ENCODE results near the gene SSR3. TPM values are rescaled to one million over a fixed set of nuclear protein-coding genes. Genes with fewer than 3 reads are reported as not detected.

The SSR3 gene
- total RNA-seq, 2 experiments from 2014 or later = 63.3 to 158 TPM

DNA sequence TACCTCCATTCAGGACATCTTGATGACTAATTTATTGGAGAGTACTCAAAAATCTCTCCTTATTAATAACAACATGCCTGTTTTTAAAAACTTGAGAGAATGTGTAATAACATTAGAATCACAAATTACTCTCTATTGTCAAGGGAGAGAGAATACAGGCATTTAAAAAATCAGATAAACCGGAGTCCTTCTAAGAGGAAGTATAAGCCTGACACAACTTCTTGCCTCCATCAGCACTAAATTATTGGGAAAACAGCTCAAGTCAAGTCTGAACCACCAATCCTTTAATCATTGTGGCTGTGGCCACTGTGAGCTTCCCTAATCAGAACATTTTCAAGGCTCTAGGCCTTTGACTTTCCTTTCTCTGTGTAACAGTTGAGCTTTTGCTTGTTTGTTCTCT, 38.0 kb downstream of the SSR3 start:
- Histone ChIP-seq H3K36me3 (ENCODE audit: insufficient read depth, low read length) (no peaks in the 10 kb centered on the region), H3K27ac (ENCODE audit: low read depth, low read length, poor library complexity, severe bottlenecking) (no peak overlapping the region), H3K4me1 (ENCODE audit: insufficient read depth, low read length, poor library complexity, severe bottlenecking) (peaks cover 4% of the 10 kb centered on the region), H2AFZ (ENCODE audit: low read length) (no peak overlapping the region), H3K4me2 (ENCODE audit: low read length) (no peak overlapping the region), H4K20me1 (ENCODE audit: insufficient read depth, low read length) (no peaks in the 10 kb centered on the region), H3K79me2 (ENCODE audit: insufficient read depth, low read depth, low read length) (no peaks in the 10 kb centered on the region), H3K4me3 (ENCODE audit: low read depth, low read length, poor library complexity, severe bottlenecking) (no peak overlapping the region), H3K9me2 (ENCODE audit: insufficient read depth, low read length) (no peaks in the 10 kb centered on the region), H3K9me3 (ENCODE audit: low read length) (no peaks in the 10 kb centered on the region)
- no peak for DNase-seq (ENCODE audit: low spot score)
- TF ChIP-seq, protein P1, sequence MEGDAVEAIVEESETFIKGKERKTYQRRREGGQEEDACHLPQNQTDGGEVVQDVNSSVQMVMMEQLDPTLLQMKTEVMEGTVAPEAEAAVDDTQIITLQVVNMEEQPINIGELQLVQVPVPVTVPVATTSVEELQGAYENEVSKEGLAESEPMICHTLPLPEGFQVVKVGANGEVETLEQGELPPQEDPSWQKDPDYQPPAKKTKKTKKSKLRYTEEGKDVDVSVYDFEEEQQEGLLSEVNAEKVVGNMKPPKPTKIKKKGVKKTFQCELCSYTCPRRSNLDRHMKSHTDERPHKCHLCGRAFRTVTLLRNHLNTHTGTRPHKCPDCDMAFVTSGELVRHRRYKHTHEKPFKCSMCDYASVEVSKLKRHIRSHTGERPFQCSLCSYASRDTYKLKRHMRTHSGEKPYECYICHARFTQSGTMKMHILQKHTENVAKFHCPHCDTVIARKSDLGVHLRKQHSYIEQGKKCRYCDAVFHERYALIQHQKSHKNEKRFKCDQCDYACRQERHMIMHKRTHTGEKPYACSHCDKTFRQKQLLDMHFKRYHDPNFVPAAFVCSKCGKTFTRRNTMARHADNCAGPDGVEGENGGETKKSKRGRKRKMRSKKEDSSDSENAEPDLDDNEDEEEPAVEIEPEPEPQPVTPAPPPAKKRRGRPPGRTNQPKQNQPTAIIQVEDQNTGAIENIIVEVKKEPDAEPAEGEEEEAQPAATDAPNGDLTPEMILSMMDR (conservative IDR thresholded peaks at IDR 0.05; ENCODE audit: low read length) = no peak
- no peak for TF ChIP-seq EZH2phosphoT487 (IDR thresholded peaks at IDR 0.05; ENCODE audit: borderline replicate concordance, low read depth, low read length)
- CTCF ChIA-PET (ENCODE audit: unreplicated experiment) = interaction anchor here (0.5 kb wide), 1 partner anchor 8 kb away, joined by 3 read pairs; no protein-coding TSS in a partner anchor
- POLR2A ChIA-PET = interaction anchor here (1.0 kb wide), 1 partner anchor 136 kb away, joined by 3 read pairs; no protein-coding TSS in a partner anchor
- no TSS peak for BruUV-seq (replicated peaks)
- intact Hi-C loops (cut with micrococcal nuclease; ENCODE audit: unreplicated experiment) = no loop called here

DNA sequence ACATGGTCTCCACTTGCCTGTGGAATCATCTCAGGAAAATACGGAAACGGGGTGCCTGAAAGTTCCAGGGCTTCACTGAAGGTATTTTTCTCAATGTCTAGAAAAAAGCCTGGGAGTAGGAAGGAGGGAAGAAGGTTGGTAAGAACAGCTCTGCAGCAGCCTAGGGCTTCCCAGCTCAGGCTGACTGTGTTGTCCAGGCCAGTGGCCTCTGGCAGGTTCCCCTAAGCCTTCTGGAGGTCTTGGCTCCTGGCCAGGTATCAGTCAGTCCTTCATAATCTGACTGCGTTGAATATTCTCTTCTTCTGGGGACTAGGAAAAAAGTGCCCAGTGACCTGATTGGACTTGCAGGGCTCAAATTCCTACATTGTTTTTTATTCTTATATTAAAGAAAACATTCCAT, 38.6 kb downstream of the SSR3 start:
- H3K9me2 ChIP-seq (ENCODE audit: insufficient read depth, low read length) = no peaks in the 10 kb centered on the region
- H3K4me2 ChIP-seq (ENCODE audit: low read length) = no peak overlapping the region
- H2AFZ ChIP-seq (ENCODE audit: low read length) = no peak overlapping the region
- H3K4me1 ChIP-seq (ENCODE audit: insufficient read depth, low read length, poor library complexity, severe bottlenecking) = peaks cover 7% of the 10 kb centered on the region
- H4K20me1 ChIP-seq (ENCODE audit: insufficient read depth, low read length) = no peaks in the 10 kb centered on the region
- intact Hi-C loops (cut with micrococcal nuclease; ENCODE audit: unreplicated experiment) = no loop called here
- no peaks in the 10 kb centered on the region for H3K36me3 ChIP-seq (ENCODE audit: insufficient read depth, low read length)
- no peak for TF ChIP-seq EZH2phosphoT487 (IDR thresholded peaks at IDR 0.05; ENCODE audit: borderline replicate concordance, low read depth, low read length)
- TF ChIP-seq, protein P1 (conservative IDR thresholded peaks at IDR 0.05; ENCODE audit: low read length) = no peak
- BruUV-seq (replicated peaks) = no TSS peak
- no peak overlapping the region for H3K4me3 ChIP-seq (ENCODE audit: low read depth, low read length, poor library complexity, severe bottlenecking)
- POLR2A ChIA-PET = no interaction called here
- CTCF ChIA-PET (ENCODE audit: unreplicated experiment) = no interaction called here
- H3K79me2 ChIP-seq (ENCODE audit: insufficient read depth, low read depth, low read length) = no peaks in the 10 kb centered on the region
- DNase-seq (ENCODE audit: low spot score) = no peak
- H3K9me3 ChIP-seq (ENCODE audit: low read length) = no peaks in the 10 kb centered on the region
- H3K27ac ChIP-seq (ENCODE audit: low read depth, low read length, poor library complexity, severe bottlenecking) = no peak overlapping the region

- Histone ChIP-seq H3K36me3 (ENCODE audit: insufficient read depth, low read length) (no peaks in the 10 kb centered on the region), H3K4me2 (ENCODE audit: low read length) (no peak overlapping the region), H4K20me1 (ENCODE audit: insufficient read depth, low read length) (no peaks in the 10 kb centered on the region), H3K79me2 (ENCODE audit: insufficient read depth, low read depth, low read length) (no peaks in the 10 kb centered on the region), H3K27ac (ENCODE audit: low read depth, low read length, poor library complexity, severe bottlenecking) (no peak overlapping the region), H2AFZ (ENCODE audit: low read length) (no peak overlapping the region), H3K4me3 (ENCODE audit: low read depth, low read length, poor library complexity, severe bottlenecking) (no peak overlapping the region), H3K9me3 (ENCODE audit: low read length) (no peaks in the 10 kb centered on the region), H3K9me2 (ENCODE audit: insufficient read depth, low read length) (no peaks in the 10 kb centered on the region), H3K4me1 (ENCODE audit: insufficient read depth, low read length, poor library complexity, severe bottlenecking) (peaks cover 7% of the 10 kb centered on the region)
- ChIA-PET CTCF (ENCODE audit: unreplicated experiment) (no interaction called here), POLR2A (interaction anchor here (1.7 kb wide), 1 partner anchor 10 kb away, joined by 6 read pairs; no protein-coding TSS in a partner anchor)
- no TSS peak for BruUV-seq (replicated peaks)
- DNase-seq (ENCODE audit: low spot score) = no peak
- TF ChIP-seq EZH2phosphoT487 (IDR thresholded peaks at IDR 0.05; ENCODE audit: borderline replicate concordance, low read depth, low read length) = no peak
- TF ChIP-seq, protein P1 (conservative IDR thresholded peaks at IDR 0.05; ENCODE audit: low read length) = no peak
- intact Hi-C loops (cut with micrococcal nuclease; ENCODE audit: unreplicated experiment) = no loop called here
Observed at GRCh38 chr3:156513619-156514018, 41.3 kb downstream of the SSR3 start.

Measured in OCI-LY7 (cell line).